ENCODE results near the gene TSC1.
"Not testable (repeated sequence)": the region's sequence is repeated elsewhere in the genome, so short reads cannot be mapped to it uniquely, and the experiment has no call there.

TSC1 gene

DNA sequence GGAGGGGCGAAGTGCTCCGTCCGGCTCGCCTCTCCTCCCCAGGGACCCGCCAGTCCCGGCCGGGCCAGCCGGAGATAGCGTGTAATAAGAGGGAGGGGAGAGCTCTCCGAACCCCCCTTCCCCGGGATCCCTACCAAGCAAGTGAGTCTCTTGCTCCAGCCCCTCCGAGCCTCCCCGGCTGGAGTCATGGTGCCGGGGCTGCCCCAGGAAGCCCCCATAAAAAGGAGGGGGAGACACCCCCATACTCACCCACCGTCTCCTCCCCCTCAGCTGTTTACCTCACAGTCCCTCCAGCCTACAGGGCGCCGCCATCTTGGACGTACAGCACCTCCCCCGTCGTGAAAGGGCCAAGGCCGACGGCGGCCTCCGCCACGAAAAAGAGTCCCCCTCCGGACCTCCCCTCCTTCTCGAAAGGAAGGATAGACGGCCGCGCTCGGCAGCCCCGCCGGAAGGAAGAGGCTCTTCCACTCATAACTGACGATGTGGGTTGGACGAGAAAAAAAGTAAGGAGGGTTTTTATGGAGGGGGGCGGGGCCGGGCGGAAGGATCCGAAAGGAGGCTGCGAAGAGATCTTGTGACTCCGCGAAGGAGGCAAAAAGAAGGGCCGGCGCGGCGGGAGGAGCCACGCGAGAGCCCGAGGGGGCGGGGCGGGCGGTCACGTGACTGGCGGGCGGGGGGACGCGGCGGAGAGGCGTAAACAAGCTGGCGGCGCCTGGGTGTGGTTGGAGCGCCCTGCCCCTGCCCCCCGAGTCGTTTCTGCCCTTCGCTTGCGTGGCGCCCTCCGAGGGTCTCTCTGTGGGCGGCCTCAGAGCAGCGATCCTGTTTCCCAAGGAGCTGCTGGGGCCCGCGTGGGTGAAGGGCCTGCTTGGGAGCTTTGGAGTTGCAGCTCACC, at the start of gene TSC1:
Gene TSC1, minus strand, starts transcription at position 323 of the 892 bp plus-strand sequence. CDS start 15,744 bp downstream, outside the sequence.
- peak; percentile 97 to 98 for DNase-seq (ENCODE audit: low read depth in 2 of 2)

DNA sequence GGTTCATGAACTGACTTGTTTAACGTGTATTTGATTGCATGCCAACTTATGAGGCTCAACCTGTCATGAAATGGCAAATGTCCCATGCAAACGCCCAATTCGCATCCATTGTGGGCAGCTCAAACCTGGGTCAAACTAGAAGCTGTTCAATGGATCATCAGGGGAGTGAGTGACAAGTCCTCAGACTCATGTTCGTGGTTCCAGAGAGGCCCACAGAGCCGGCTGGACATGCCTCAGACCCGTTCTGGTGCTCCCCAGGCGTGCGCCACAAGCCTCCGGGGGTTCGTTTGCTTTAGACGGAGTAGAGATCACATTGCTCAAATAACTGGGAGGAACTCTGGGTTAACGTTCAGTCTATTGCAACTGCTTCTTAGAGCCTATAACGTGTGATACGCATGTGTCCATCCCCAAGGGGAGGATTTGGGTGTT, 49.1 kb upstream of the TSC1 start:
- no peak for DNase-seq (ENCODE audit: low read depth in 2 of 2)

DNA sequence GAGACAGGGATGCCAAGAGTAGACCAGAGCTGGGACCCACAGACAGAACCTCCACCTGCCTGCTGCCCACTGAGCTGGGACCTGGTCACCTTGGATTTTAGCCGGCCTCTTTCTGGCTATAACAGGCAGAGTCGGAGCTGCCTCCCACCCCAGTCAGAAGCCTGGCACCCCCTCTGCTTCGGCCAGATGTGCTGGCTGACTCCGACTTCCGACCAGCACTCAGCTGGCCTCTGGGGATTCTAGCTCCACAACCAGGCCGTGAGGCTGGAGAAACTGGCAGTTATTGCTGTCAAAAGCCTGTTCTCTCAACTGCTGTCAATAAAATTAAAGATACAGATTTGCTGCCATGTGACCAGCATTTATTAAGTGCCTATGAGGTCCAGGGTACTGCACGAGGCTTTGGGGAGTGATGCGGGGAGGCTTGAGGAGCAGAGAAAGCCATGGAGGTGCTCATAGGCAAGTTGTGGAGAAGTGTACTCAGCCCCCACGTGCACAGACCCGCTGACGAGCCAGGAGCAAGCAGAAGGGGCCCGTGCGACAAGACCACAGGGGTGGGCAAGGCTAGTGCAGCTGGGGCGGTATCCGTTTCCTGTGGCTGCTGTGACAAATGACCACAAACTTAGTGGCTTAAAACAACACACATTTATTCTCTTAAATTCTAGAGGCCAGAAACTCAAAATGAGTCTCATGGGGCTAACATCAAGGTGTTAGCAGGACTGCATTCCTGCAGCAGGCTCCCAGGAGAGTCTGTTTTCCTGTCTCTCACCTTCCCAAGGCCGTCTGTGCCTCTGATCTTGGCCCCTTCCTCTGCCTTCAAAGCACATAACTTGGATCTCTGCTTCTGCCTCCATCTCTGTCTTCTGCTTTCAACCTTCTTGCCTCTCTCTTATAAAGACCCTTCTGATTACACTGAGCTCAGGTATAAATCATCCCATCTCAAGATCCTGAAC, 47.2 kb upstream of the TSC1 start:
- no peak for DNase-seq (ENCODE audit: low read depth in 2 of 2)

DNA sequence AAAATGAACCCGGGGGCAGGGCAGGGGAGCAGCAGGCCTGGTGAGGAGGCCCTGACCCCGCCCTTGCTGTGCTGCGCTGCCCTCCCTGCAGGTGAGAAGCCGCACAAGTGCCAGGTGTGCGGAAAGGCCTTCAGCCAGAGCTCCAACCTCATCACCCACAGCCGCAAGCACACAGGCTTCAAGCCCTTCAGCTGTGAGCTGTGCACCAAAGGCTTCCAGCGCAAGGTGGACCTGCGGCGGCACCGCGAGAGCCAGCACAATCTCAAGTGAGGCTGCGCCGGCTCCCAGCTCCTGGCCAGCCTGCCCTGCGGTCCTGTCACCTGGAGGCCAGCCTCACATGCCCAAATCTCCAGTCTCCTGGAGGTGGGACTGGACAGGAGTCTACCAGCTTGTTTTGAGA, 46.4 kb upstream of the TSC1 start:
- DNase-seq (ENCODE audit: low read depth in 2 of 2), result no peak

DNA sequence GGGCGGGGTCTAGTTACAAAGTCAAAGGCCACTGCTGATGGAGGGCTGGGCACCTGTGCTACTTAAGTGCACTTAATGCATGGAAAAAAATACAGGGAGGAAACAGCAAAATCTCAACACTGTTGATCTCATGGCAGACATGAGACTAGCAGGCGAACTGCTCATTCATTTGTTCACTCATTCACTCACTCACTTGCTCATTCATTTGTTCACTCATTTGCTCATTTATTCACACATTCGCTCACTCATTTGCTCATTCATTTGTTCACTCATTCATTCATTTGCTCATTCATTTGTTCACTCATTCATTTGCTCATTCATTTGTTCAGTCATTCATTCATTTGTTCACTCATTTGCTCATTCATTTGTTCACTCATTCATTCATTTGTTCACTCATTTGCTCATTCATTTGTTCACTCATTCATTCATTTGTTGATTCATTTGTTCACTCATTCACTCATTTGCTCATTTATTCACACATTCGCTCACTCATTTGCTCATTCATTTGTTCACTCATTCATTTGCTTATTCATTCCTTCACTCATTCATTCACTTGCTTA, 45.7 kb upstream of the TSC1 start:
- DNase-seq (ENCODE audit: low read depth in 2 of 2), result not testable (repeated sequence)

DNA sequence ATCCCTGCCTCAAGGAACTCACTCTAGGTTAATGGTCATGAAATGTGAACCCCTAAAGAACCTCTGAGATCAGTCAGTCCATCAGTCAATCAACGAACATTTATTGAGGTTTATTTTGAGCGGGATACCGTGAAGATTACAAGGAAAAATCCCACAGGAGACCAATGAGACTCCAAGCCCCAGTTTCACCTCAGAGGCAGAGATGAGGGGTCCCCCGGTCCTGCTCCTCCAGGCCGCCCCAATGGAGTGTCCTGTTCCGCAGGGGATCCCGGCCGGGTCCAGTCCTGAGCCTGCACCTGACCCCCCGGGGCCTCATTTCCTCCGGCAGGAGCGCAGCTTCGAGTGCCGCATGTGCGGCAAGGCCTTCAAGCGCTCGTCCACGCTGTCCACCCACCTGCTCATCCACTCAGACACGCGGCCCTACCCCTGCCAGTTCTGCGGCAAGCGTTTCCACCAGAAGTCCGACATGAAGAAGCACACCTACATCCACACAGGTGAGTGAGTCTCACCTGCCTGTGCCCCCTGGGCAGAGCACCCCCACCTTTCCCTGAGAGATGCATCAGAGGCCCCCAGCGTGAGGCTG, 45.1 kb upstream of the TSC1 start:
- DNase-seq (ENCODE audit: low read depth in 2 of 2), result no peak

DNA sequence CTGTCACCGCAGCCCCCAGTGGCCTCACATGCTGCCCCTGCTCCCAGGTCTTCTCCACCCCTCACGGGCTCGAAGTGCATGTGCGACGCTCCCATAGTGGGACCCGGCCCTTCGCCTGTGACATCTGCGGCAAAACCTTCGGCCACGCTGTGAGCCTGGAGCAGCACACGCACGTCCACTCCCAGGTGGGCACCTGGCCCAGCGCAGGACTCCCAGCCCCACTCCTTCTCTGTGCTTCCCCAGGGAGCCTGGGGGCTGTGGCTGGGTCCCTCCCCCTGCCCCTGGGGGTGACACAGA, 44.5 kb upstream of the TSC1 start:
- no peak for DNase-seq (ENCODE audit: low read depth in 2 of 2)

DNA sequence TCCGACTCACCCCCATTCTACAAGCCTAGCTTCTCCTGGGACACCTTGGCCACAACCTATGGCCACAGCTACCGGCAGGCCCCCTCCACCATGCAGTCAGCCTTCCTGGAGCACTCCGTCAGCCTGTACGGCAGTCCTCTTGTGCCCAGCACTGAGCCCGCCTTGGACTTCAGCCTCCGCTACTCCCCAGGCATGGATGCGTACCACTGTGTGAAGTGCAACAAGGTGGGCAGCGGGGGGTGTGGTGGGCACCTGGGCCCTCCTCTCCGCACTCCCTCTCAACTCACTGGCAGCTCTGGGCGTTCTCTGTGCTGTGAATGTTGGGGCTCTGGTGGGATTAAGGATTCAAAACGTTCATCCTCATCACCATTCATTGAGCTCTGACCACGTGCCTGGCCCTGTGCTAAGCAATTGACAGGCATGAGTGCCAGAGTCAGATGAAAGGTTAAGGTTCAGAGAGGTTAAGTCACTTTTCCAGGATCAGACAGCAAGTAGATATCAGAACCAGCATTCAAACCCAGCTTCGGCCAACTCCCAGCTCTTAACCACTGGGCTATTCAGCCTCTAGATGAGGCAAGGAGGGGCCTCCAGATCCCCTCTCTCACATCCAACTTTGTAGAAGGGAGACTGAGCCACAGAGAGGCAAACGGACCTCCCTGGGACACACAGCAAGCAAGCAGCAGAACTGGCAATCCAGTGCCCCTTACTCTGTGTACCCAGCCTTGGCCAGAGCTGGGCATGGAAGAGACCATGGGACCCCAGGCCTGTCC, 44.0 kb upstream of the TSC1 start:
- no peak for DNase-seq (ENCODE audit: low read depth in 2 of 2)

DNA sequence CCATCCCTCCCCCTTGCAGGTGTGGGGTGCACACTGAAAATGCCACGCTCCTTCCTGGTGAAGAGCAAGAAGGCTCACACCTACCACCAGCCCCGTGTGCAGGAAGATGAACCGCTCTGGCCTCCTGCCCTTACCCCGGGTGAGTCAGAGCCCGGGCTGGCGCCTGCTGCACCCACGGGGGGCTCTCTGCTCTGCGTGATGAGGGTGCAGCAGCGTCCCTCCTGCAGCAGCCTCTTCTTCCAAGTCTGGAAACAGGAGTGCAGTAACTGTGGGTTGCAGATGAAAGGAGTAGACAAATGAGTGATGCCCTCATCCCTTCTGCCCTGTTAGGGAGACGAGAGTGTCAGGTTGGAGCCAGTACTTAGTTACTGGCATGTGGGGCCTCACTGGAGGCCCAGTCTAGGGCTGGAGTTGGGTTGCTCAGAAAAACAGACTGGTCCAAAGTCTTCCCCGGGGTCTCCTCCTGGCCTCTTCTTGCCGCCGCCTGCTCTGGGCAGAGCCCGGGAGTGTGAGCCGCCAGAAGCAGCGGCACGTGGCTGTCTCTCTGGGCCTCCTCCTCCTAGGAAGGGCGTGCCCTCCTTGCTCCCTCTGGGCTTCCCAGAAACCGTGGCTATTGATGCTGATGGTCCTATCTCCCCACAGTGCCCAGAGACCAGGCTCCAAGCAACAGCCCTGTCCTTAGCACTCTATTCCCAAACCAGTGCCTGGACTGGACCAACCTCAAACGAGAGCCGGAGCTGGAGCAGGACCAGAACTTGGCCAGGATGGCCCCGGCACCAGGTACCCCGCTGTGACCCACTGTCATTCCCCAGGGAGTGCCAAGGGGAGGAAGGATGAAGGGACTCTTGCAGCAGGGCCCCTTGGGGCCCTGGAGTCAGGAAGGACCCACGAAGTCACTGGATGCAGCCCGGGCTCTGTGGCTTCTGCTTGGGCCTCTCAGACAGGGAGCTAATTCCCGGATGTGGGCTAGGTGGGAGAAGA, 42.5 kb upstream of the TSC1 start:
- DNase-seq (ENCODE audit: low read depth in 2 of 2), result no peak

DNA sequence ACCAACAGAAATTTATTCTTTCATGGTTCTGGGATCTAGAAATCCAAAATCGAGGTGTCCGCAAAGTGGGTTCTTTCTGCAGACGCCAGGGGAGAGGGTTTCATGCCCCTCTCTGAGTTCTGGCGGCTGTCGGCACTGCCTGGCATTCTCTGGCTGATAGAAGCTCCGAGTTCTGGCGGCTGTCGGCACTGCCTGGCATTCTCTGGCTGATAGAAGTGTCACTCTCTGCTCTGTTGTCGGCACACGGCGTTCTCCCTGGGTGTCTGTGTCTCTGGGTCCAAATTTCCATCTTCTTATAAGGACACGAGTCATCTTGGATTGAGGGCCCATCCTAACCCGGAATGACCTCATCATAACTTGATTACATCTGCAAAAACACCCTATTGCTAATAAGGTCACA, 41.7 kb upstream of the TSC1 start:
- DNase-seq (ENCODE audit: low read depth in 2 of 2), result no peak

DNA sequence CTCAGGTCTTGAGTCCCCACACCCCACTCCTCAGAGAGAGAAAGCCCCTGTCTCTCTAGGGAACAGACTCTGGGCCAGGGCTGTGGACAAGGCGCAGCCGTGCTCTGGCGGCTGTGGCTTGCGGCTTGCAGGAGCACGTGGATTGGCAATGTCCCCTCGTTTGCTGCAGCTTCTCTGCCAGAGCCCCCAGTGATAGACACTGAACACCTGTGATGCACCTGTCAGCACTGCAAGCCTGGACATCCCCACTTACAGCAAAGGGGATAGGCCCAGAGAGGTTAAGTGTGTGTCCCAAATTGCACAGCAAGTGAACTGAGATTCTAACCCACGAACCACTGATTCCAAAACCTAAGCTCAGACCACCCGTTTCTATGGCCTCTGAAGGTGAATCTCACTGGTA, 41.1 kb upstream of the TSC1 start:
- no peak for DNase-seq (ENCODE audit: low read depth in 2 of 2)

DNA sequence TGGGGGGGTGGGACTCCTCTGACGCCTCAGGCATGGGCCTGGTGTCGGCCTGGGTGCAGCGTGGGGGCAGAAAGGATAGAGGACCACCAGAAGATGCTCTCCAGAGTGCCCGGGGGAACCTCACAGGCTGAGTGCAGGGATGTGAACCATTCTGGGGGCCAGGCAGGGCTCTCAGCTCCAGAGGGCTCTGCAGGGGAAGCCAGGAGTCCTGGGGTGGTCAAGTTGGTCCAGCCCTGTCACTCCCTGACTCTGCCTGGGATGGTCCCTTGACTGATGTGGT, 40.6 kb upstream of the TSC1 start:
- no peak for DNase-seq (ENCODE audit: low read depth in 2 of 2)

DNA sequence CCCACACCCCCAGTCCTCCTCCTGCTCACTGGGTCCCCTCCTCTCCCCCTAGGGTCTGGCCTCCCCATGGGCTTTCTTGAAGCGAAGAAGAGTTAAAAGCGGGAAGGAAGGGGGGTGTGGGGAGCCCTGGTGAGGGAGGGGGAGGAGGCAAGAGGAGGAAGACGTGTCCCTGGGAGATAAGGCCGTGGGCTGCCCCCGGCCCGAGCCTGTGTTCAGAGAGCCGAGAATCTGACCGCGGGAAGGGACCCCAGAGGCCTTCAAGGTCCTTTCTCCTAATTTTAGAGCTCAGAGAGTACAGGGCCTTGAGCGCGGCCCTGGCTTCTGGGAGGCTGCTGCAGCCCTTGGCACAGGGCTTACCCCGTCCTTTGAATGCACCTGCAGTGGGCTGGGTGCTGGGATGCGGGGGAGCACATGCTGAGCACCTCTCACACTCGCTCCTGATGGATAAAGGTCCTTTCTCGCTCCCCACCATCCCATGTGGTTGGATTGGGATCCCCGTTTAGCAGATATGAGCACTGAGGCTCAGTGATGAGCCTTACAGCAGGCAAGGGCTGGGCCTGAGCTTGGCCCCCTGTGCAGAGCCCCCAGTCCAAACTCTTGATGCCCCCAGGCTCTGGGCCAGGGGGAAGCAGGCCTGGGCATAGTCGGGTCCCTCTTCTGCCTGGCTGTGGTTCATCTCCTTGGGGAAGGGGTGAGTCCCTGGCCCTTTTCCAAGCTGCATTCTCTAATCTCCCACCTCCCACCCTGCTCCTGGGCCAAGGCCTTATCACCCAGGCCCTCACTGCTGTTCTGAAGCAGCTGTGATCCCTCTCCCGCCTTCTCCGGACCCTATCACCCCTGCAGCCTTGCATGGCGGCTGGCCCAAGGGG, 40.0 kb upstream of the TSC1 start:
- no peak for DNase-seq (ENCODE audit: low read depth in 2 of 2)

DNA sequence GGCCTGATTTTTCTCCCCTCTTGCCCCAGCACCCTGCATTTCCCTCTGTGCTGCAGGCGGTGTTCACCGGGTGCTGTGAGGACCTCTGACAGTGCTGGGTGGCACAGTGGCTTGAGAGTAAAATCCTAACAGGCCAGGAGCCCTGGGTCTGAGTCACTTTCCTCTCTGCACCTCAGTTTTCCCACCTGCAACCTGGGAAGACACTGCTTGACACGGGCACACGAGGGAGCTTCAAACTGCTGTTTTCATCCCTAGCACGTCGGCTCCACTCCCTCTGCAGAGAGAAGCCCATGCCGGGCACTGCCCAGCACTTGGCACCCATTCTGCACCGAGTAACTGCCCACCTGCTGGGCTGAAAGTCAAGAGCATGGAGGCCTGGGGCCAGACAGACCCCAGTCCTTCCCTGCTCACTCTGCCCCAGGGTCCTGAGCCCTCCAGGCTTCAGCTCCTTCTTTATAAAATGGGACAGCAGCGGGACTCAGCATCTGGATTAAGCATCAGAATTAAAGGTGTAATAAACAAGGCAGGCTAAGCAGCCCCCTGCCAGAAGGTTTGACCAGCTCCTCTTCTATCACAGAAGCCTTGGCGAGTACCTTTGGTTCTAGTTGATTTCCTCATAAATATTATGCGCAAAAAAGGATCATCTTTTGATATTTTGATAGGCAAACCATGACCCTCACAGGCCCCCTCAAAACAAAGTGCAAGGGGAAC, 39.2 kb upstream of the TSC1 start:
- no peak for DNase-seq (ENCODE audit: low read depth in 2 of 2)

DNA sequence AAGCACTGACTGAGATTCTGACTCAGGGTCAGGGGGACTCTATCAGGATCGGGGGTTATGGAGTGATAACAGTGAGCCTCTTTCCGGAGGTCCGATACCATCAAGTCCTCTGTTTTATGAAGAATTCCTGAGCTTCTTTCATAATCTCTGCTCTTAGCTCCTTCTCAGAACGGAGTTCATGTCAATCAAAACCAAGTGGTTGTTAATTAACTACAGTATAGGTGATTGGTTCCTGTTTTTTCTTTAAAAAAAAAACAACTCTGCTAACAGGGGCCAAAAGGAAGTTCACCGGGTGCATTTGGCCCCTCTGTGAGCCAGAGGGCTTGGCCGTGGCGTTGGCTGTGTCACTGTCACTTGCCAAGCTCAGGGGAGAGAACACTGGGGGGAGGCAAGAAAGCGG, 38.0 kb upstream of the TSC1 start:
- DNase-seq (ENCODE audit: low read depth in 2 of 2), result no peak

DNA sequence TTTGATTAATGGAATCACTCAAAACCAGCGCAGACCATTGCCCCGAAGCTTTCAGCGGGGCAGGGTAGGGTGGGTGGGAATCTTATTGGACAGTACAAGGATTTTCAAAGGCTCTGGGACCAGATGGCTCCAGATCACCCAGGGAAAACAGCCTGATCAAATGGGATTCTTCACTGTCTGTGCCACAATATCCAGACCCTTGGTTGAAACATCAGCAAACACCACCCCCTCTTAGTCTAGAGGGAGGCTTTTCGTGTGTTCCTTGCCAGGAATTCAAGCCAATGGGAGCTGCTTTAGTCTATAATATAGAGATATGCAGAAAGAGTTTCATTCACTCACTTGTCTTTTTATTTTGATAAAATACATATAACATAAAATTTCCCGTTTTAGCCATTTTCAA, 35.7 kb upstream of the TSC1 start:
- no peak for DNase-seq (ENCODE audit: low read depth in 2 of 2)

DNA sequence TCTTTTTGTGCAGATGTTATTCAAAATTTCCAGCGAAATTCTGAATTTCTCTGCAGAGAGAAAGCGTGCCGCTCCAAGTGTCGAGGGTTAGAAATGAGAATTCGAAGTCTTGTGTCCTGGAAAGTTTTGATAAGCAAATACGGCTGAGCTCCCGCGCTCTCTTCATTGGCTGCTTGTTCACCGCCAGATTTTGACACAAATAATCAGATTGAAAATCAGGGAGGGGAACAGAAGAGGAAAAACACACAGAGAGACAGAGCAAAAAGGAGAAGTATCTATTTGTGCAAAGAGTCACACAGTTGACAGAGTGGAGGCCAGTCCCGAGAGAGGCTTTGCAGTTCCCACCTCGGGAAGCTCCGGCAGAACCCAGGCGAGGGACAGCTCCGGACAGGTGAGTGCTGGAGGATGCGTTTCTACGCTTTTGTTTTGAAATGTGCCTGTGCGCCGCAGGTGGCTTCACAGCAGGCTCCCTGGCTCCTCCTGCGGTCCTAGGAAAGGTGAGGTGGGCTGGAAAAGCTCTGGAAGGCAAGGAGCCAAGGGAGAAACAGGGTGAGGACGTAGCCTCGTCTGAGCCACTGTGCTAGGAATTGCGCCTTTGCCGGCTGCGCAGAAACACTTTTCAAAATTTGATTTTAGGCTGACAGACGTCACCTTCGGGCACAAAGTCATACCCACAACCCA, 34.2 kb upstream of the TSC1 start, which contains the start of gene GFI1B:
Gene GFI1B, plus strand, starts transcription at position 244 of the 681 bp plus-strand sequence. CDS start 7,985 bp downstream, outside the sequence.
- no peak for DNase-seq (ENCODE audit: low read depth in 2 of 2)

DNA sequence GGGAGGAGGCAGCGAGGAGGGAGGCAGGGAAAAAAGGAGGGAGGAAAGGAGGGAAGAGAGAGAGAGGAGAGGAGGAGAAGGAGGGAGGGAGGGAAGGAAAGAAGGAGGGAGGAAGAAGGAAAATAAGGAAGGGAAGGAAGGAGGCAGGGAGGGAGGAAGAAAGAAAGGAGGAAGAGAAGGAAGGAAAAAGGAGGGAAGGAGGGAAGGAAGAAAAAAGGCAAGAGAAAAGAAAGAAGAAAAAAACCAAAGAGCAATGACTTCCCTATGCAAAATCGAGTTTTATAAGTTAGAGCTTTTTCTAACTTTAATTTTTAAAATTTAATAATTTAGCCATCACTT, 33.7 kb upstream of the TSC1 start:
- DNase-seq (ENCODE audit: low read depth in 2 of 2), result no peak

Data from stimulated activated CD8-positive, alpha-beta memory T cell treated with anti-CD3 and anti-CD28 coated beads, Interleukin-2, amount 100 ng/mL, for 1 hour (primary cell).